ENCODE measurements around the gene THBD. TPM values are rescaled to one million over a fixed set of nuclear protein-coding genes. Genes with fewer than 3 reads are reported as not detected.

The THBD gene
- total and polyA plus RNA-seq, 2 experiments from 2014 or later = 5.9 to 15.6 TPM

- Histone ChIP-seq H3K9ac (no peak overlapping the region), H3K79me2 (ENCODE audit: insufficient read depth) (no peaks in the 10 kb centered on the region), H3F3A (ENCODE audit: insufficient read depth) (no peaks in the 10 kb centered on the region), H3K9me2 (ENCODE audit: insufficient read depth) (no peaks in the 10 kb centered on the region), H2AFZ (no peak overlapping the region), H3K36me3 (ENCODE audit: low read depth) (no peaks in the 10 kb centered on the region), H3K27ac (no peak overlapping the region), H3K4me3 (no peak overlapping the region), H4K20me1 (ENCODE audit: insufficient read depth) (no peaks in the 10 kb centered on the region), H3K27me3 (replicated peaks; ENCODE audit: insufficient read depth) (peaks cover 51% of the 10 kb centered on the region), H3K4me1 (ENCODE audit: insufficient read depth) (no peaks in the 10 kb centered on the region), H3K9me3 (ENCODE audit: low read depth) (no peaks in the 10 kb centered on the region), H3K4me2 (ENCODE audit: unreplicated experiment) (no peak overlapping the region)
- no peak for DNase-seq
- WGBS, 2 experiments (ENCODE audit: low coverage in 1 of 2, low lambda C conversion rate in 2 of 2, missing lambda C conversion rate in 2 of 2) = 73 to 77% methylated on average over 4 of the region's 4 CpGs
- in situ Hi-C loops (cut with MboI) = no loop called here
- TF ChIP-seq EZH2phosphoT487 (IDR thresholded peaks at IDR 0.05; ENCODE audit: insufficient read depth, low read depth) (no peak), EZH2 (IDR thresholded peaks at IDR 0.05; ENCODE audit: insufficient read depth, poor library complexity, severe bottlenecking) (no peak)
Measured at GRCh38 chr20:23033918-23034317, 15.6 kb downstream of the THBD start.

DNA sequence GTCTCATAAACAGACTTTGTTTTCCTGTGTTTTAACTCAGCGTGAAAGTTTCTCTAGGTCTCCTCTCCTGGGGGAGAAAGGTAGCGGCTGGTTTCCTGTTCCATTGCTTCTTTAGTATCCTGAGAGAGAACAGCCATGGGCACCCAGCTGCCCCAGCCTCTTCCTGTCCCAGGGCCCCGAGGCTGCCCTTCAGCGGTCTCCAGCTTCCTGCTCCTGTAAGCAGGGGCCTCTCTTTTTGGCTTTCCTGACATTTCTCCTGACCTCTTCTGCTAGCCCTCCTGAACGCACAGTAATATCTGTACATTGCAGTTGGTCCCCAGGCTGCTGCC, 16.8 kb downstream of the THBD start:
- no peak for TF ChIP-seq EZH2 (IDR thresholded peaks at IDR 0.05; ENCODE audit: insufficient read depth, poor library complexity, severe bottlenecking)
- TF ChIP-seq EZH2phosphoT487 (IDR thresholded peaks at IDR 0.05; ENCODE audit: insufficient read depth, low read depth) = no peak
- 96 to 100% methylated on average over 5 of the region's 5 CpGs for WGBS, 2 experiments (ENCODE audit: low coverage in 1 of 2, low lambda C conversion rate in 2 of 2, missing lambda C conversion rate in 2 of 2)

GRCh38 chr20:23032056-23032749, 17.3 kb downstream of the THBD start:
- Histone ChIP-seq H3K9me3 (ENCODE audit: low read depth) (no peaks in the 10 kb centered on the region), H3K4me1 (ENCODE audit: insufficient read depth) (no peaks in the 10 kb centered on the region), H3K79me2 (ENCODE audit: insufficient read depth) (no peaks in the 10 kb centered on the region), H3K4me3 (no peak overlapping the region), H3K9me2 (ENCODE audit: insufficient read depth) (no peaks in the 10 kb centered on the region), H3F3A (ENCODE audit: insufficient read depth) (no peaks in the 10 kb centered on the region), H3K9ac (no peak overlapping the region), H3K27me3 (replicated peaks; ENCODE audit: insufficient read depth) (peaks cover 49% of the 10 kb centered on the region), H3K4me2 (ENCODE audit: unreplicated experiment) (no peak overlapping the region), H3K36me3 (ENCODE audit: low read depth) (no peaks in the 10 kb centered on the region), H2AFZ (no peak overlapping the region), H3K27ac (no peak overlapping the region), H4K20me1 (ENCODE audit: insufficient read depth) (no peaks in the 10 kb centered on the region)
- no peak for DNase-seq
- no peak for TF ChIP-seq EZH2phosphoT487 (IDR thresholded peaks at IDR 0.05; ENCODE audit: insufficient read depth, low read depth)
- TF ChIP-seq EZH2 (IDR thresholded peaks at IDR 0.05; ENCODE audit: insufficient read depth, poor library complexity, severe bottlenecking) = no peak
- in situ Hi-C loops (cut with MboI) = no loop called here
- 78 to 81% methylated on average over 6 of the region's 6 CpGs for WGBS, 2 experiments (ENCODE audit: low coverage in 1 of 2, low lambda C conversion rate in 2 of 2, missing lambda C conversion rate in 2 of 2)

More for the DNA sequence above, 16.8 kb downstream of the THBD start:
- Histone ChIP-seq H3K79me2 (ENCODE audit: insufficient read depth) (no peaks in the 10 kb centered on the region), H4K20me1 (ENCODE audit: insufficient read depth) (no peaks in the 10 kb centered on the region), H3K9me2 (ENCODE audit: insufficient read depth) (no peaks in the 10 kb centered on the region), H3K9ac (no peak overlapping the region), H3K4me1 (ENCODE audit: insufficient read depth) (no peaks in the 10 kb centered on the region), H3K9me3 (ENCODE audit: low read depth) (no peaks in the 10 kb centered on the region), H2AFZ (no peak overlapping the region), H3K36me3 (ENCODE audit: low read depth) (no peaks in the 10 kb centered on the region), H3K4me3 (no peak overlapping the region), H3K27ac (no peak overlapping the region), H3K27me3 (replicated peaks; ENCODE audit: insufficient read depth) (peaks cover 51% of the 10 kb centered on the region), H3F3A (ENCODE audit: insufficient read depth) (no peaks in the 10 kb centered on the region), H3K4me2 (ENCODE audit: unreplicated experiment) (no peak overlapping the region)
- DNase-seq = no peak
- in situ Hi-C loops (cut with MboI) = no loop called here

DNA sequence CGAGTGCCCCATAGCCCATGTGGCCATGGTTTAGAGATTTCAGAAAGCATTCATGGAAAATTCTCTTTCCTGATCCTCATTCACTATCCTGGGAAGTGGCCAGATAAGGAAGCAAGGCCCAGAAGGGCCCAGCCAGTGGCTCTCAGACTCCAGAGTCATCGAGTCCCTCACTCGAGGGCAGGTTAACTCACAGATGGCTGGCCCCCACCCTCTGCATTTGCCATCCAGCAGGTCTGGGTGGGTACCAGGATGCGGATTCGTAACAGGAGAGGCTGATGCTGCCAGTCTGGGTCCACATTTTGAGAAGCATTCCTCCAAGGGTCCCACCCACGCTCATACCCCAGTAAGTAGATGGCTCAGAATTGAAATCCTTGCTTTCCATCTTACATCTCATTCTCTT, 18.1 kb downstream of the THBD start:
- no peaks in the 10 kb centered on the region for H3K9me2 ChIP-seq (ENCODE audit: insufficient read depth)
- H3K9me3 ChIP-seq (ENCODE audit: low read depth) = no peaks in the 10 kb centered on the region
- H2AFZ ChIP-seq = no peak overlapping the region
- WGBS, 2 experiments (ENCODE audit: low coverage in 1 of 2, low lambda C conversion rate in 2 of 2, missing lambda C conversion rate in 2 of 2) = 77 to 81% methylated on average over 6 of the region's 6 CpGs
- H3K36me3 ChIP-seq (ENCODE audit: low read depth) = no peaks in the 10 kb centered on the region
- H3K79me2 ChIP-seq (ENCODE audit: insufficient read depth) = no peaks in the 10 kb centered on the region
- H3K27me3 ChIP-seq (replicated peaks; ENCODE audit: insufficient read depth) = peaks cover 47% of the 10 kb centered on the region
- no peaks in the 10 kb centered on the region for H3K4me1 ChIP-seq (ENCODE audit: insufficient read depth)
- H3F3A ChIP-seq (ENCODE audit: insufficient read depth) = no peaks in the 10 kb centered on the region
- H3K4me3 ChIP-seq = no peak overlapping the region
- no peak overlapping the region for H3K4me2 ChIP-seq (ENCODE audit: unreplicated experiment)
- TF ChIP-seq EZH2phosphoT487 (IDR thresholded peaks at IDR 0.05; ENCODE audit: insufficient read depth, low read depth) (no peak), EZH2 (IDR thresholded peaks at IDR 0.05; ENCODE audit: insufficient read depth, poor library complexity, severe bottlenecking) (no peak)
- H3K9ac ChIP-seq = no peak overlapping the region
- in situ Hi-C loops (cut with MboI) = no loop called here
- no peaks in the 10 kb centered on the region for H4K20me1 ChIP-seq (ENCODE audit: insufficient read depth)
- DNase-seq = no peak
- H3K27ac ChIP-seq = no peak overlapping the region

All from GM23248 (cell line).